Stimulated activated CD8-positive, alpha-beta memory T cell treated with anti-CD3 and anti-CD28 coated beads, Interleukin-12 subunit alpha, Interleukin-12 subunit beta, amount 100 ng/mL, for 4 hours (primary cell): ENCODE results near the gene MAP2K6.

Experiments used
- DNase-seq: peaks from one replicate; pipeline ENCODE4 v3.0.0-alpha.2; 2020; ENCODE audit warnings: low read depth

The MAP2K6 gene

GRCh38 chr17:69535016-69535570 lies 120.6 kb downstream of the MAP2K6 start:
- no peak for DNase-seq

GRCh38 chr17:69538795-69539194 lies 124.3 kb downstream of the MAP2K6 start:
- no peak for DNase-seq

- DNase-seq: no peak
Measured at GRCh38 chr17:69539274-69539673, 124.8 kb downstream of the MAP2K6 start.

GRCh38 chr17:69539781-69540319 lies 125.4 kb downstream of the MAP2K6 start:
- no peak for DNase-seq

- DNase-seq: no peak
Measured at GRCh38 chr17:69540356-69540755, 125.9 kb downstream of the MAP2K6 start.

- DNase-seq: no peak
Measured at GRCh38 chr17:69547230-69547629, 132.7 kb downstream of the MAP2K6 start.

- no peak for DNase-seq
Measured at GRCh38 chr17:69547947-69548346, 133.4 kb downstream of the MAP2K6 start.

GRCh38 chr17:69551212-69552010 lies 136.9 kb downstream of the MAP2K6 start:
- DNase-seq: no peak

GRCh38 chr17:69552986-69553667 lies 138.6 kb downstream of the MAP2K6 start:
- no peak for DNase-seq

GRCh38 chr17:69555056-69555455 lies 140.6 kb downstream of the MAP2K6 start:
- no peak for DNase-seq

- DNase-seq: no peak
Measured at GRCh38 chr17:69557339-69557738, 142.8 kb downstream of the MAP2K6 start.

GRCh38 chr17:69558796-69559195 lies 144.3 kb downstream of the MAP2K6 start:
- no peak for DNase-seq

GRCh38 chr17:69560987-69561441 lies 146.5 kb downstream of the MAP2K6 start:
- DNase-seq: no peak

GRCh38 chr17:69561462-69561861 lies 147.0 kb downstream of the MAP2K6 start:
- DNase-seq: no peak

- DNase-seq: no peak
Measured at GRCh38 chr17:69565447-69565846, 150.9 kb downstream of the MAP2K6 start.

- DNase-seq: no peak
Measured at GRCh38 chr17:69567130-69567529, 152.6 kb downstream of the MAP2K6 start.

- DNase-seq: no peak
Measured at GRCh38 chr17:69572747-69573146, 158.2 kb downstream of the MAP2K6 start.

- DNase-seq: no peak
Measured at GRCh38 chr17:69573396-69573795, 158.9 kb downstream of the MAP2K6 start.

- DNase-seq: no peak
Measured at GRCh38 chr17:69574257-69575197, 160.0 kb downstream of the MAP2K6 start.

- no peak for DNase-seq
Measured at GRCh38 chr17:69575346-69575761, 160.9 kb downstream of the MAP2K6 start.

- DNase-seq: no peak
Measured at GRCh38 chr17:69577098-69577497, 162.6 kb downstream of the MAP2K6 start.
